ENCODE data around the gene FTO. TPM values are rescaled to one million over a fixed set of nuclear protein-coding genes. Genes with fewer than 3 reads are reported as not detected.

FTO gene
- total RNA-seq, 1 donor from 2014 or later: 62.6 TPM

DNA sequence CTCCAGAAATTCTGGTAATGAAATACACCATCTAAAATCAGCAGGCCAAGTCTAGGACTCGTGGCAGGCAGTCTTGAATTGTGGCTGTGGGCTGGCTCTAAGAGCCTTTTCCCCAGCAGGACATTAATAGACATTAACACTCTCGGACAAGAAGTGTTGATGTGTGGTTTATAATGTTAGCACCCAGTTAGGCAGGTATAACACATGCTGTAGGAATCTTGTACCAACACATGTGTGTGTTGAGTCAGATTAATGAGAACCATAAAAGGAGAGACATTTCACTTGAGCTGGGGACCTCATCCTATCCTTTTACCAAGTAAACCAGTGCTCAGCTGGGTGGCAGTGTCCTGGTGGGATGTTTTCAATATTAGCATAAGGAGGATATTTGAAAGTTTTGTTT, 264.5 kb downstream of the FTO start:
- no peak for DNase-seq

DNA sequence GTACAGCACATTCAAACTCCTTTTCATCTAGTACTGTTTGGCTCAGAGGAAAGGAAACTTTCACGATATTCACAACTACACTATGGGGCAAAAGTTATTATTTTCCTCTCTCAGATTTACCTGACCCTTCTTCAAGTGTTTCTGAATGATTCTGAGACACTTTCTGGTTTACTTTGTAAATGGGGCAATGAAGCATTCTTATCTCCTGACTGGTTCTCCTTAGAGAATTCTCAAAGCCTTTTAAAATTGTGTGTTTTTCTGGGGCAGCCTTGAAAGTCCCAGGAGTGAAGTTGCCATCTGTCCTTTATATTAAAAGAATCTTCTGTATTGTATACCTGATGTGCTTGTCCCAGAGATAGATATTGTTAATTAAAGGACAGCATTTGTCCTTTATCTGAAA, 264.9 kb downstream of the FTO start:
- DNase-seq: no peak

DNA sequence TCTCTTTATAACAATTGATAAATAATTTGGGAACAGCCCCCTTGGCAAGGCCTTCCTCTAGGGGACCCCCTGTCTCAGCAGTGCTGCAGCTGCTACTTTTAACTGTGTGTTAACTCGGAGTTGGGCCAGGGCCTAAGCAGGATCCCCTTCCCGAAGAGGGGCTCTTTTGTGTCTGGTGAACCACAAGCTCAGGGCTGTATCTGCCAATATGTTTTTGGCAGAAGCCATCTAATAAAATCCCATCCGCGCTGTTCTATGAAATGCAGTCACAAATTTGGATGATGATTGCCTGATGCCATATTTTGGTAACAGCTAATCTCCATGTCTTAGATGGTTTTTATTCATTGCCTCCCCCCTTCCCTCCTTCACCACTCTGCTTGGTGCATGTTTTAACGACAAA, 267.7 kb downstream of the FTO start:
- no peak for DNase-seq

DNA sequence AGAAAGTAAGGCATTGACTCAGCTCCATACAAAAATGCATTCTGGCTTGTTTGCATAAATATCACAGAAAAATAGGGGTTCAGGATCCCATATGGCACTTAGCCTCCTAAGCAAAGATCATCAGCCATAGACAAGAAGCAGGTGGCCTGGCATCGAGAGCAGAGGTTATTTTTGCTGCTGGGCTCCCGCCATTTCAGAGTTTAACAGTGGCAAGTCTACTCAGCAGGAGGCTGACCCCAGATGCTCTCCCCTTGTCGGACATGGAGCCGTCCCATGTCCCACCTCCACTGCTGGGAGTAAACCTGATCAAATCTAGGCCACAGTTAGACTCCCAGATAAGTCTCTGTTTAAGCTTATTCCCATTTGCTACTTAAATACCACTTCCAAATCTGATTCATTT, 269.1 kb downstream of the FTO start:
- DNase-seq: no peak

DNA sequence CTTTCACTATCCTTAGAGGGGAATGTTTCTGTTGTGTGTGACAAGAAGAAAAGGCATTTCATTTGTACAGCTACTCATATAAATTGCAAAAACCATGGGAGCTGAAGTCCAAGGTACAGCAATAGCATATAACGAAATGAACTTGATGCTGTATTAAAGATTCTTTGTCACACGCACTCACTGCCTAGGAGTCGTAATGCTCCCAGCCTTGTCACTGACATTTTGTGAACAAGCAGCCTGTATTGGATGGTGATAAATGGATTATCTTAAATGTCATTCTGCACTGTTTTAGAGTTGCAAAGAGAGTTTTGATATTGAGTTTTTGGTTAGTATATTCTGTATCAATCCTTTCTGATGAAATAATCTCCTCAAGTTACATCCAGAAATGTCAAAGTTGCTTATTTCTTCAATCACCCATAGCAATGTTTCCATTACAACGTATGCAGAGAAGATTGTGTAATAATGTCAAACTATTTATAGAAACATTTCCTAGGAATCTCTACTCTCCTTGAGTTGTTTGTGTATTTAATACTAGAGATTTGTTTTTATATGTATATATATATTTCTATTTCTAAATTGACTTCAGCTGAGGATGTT, 270.6 kb downstream of the FTO start:
- no peak for DNase-seq

DNA sequence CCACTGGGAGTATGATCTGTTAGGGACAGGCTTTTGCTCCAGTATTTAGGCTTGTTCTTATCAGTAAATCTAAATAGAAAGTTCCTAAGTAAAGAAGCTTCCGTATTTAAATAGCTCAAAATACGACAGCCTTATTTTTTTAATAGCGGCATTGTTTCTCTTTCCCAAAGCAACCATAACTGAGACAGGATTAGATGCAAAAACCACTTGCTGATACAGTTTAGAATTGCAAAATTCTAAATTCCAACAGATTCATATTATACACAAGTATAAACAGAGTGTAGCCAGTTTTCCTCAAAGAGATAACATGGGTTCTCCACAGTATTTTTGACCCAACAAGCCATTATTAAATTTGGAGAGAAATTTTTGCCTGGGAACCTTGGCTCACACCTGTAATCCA, 276.7 kb downstream of the FTO start:
- DNase-seq: no peak

DNA sequence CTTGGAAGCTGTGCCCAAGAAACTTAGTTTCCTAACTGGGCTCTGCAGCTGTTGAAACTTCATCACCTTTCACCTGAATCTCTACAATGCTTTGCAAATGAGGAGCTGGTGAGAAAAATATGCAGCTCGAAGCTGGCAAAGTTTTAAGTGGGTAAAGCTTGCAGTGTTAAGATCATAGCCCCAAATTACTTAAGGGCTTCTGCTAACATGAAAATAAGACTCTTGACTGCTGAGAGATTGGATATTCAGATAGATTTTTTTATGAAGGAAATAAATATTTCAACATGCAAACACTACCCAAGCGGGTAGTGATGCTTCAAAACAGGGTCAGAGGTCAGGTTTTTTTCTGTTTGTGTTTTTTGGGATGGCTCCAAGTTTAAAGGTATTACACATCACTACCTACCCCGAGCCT, 278.7 kb downstream of the FTO start:
- DNase-seq: peak; percentile 3

DNA sequence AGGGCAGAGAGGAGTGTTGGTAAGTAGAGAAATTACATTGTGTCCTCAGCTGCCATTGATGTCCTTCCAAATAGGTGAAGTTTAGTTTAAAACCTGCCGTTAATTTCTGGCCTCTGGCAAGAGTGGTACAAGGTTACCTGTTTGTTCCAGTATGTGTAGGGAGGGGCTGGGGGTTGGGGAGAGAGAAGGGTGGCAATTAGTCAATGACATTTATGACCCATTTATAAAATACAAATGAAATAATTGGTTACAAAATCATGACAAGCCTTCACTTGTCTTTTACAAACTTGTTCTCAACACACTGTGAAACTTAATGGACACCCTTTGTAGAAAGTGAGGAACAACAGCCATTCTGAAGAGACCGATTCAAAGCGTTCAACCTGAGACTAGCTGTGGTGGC, 281.0 kb downstream of the FTO start:
- no peak for DNase-seq

DNA sequence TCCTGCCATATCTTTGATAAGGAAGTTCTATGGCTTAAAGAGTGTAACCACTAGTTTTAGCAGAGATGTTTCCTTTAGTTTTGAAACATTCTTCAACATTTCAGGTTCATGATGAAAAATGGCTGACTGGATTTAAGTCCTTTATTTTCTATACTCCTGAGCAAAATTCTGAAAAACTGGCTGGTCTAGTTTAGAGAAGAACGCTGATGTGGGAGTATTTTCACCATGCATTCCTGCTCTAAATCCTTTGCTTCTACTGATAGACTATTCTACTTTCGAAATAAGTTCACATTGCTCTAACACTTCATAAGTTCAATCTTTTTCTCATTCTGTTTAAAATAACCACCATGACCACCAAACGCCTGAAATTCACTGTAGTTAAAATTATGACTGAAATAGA, 281.9 kb downstream of the FTO start:
- no peak for DNase-seq

DNA sequence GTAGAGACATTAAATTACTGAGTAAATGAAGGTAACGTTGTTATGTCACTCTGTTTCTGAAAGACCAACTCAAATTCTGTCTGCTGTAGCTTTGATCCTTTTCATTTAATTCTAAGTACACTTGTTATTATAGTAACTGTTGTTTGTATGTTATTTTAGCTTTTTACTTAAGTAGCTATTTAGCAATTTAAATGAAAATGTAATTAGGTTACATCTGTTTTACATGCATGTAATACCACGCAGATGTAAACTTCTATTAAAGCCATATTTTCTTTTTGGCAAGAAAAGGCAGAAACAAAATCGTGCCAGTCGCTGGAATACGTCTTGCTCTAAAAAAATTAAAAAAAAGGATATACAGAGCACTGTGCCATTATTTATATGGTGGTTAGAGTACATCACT, 282.8 kb downstream of the FTO start:
- no peak for DNase-seq

DNA sequence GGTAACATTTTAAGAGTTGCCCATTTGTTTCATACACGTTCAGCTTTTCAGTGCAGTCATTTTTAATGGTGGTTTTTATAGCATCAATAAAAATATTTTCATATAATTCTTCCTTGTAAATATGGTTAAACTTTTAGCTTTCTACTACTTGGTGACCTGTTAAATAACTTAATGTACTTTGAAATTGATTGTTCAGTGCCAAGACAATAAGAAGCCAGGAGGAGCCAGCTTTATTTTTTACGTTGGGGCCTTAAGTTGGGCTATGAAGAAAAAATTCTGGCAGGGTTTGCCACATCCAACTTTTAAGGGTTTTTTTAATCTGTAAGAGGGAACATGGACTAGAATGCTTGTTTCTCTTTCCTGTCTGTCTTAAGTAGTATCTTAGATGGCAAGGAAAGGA, 284.2 kb downstream of the FTO start:
- DNase-seq: no peak

DNA sequence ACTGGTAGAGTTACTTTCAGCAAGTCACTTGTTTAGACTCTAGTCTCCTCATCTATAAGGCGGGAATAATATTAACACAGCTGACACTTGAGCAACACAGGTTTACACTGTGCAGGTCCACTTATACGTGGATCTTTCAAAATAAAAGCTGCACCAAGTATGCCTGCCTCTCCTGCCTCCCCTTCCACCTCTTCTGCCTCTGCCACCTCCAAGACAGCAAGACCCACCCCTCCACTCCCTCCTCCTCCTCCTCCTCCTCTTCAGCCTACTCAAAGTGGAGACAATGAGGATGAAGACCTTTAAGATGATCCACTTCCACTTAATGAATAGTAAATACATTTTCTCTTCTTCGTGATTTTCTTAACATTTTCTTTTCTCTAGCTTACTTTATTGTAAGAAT, 285.6 kb downstream of the FTO start:
- no peak for DNase-seq

DNA sequence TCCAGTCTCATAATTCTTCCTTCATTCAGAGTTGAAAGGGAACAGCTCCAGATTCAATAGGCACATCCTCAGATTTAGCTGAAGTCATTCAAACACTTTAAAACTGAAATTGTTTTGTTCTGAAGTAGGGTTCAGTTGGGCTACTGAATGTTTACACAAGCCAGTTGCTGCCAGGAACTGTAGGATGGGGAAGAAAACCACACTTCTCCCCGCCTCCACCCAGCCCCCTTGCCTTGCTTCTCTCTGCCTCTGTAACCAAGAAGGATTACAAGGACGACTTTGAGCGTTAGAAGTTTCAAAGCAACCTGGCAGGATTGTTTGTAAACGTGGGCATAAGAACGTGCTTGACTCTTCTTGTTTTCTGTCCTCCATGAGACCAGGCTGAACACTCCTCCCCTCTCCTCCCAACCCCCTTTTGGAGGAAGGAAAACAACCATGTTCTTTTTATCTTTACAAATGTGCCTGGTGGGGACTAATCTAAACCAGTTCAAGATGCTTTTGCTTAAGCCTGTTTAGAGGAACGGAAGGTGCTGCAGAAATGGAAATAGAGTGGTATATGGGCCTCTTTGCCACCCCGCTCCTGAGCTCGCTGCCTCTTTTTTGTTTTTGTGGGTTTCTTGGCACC, 287.9 kb downstream of the FTO start:
- no peak for DNase-seq

DNA sequence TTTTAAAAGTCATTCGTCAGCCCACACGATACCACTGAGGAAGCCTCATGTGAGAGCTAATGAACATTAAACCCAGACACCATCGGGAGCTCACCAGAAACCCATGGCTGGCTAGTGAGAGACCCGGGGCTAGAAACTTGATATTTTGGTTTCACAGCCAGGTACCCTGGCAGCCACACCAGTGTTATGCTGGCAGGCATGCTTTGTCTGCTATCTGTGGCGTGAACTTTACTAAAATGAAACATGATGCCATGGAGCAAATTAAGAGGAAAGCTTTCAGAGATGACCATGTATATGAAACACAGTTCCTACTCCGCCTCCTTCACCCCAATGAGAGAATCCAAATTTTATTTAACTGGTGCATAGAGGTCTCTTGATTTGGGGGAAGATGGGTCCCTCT, 291.4 kb downstream of the FTO start:
- no peak for DNase-seq

DNA sequence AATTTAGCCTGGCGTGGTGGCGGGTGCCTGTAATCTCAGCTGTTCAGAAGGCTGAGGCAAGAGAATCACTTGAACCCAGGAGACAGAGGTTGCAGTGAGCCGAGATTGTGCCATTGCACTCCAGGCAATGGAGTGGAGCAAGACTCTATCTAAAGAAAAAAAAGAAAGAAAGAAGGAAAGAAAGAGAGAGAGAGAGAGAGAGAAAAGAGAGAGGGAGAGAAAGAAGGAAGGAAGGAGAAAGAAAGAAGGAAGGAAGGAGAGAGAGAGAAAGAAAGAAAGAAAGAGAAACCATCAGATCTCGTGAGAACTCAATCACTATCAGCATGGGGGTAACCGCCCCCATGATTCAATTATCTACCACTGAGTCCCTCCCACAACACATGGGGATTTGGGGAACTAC, 293.0 kb downstream of the FTO start:
- no peak for DNase-seq

DNA sequence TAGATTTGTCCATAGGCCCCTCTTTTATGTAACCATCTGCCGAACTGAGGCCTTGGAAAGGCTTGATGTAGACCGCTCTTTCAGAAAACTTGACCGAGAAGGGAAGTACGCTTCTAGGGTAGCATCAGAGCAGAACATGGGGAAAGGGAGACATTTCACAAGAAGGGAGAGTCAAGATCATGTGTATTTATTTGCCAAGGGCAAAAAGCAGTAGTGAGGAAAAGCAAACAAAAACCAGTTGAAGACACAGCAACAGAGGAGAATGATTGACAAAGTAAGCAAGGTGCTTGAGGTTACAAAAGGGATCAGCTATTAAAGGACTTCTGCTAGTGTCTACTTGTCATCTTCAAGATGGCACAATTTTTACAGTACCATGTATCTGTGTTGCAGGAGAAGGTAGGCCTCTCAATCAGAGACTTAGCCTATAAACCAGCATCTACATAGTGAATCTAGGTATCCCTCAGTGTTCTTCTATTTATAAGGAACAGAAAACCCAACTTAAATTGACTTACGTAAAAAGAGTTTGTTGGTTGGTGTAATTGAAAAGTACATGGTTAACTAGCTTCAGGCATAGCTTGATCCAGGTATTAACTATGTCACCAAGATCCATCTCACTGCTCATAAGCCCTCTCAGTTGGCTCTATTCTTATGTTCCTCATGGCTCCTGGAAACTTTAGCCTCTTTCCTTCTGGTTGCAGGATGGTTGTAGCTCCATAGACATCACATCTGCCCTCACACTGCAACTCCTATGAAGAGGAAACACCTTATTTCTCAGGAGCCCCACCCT, 294.3 kb downstream of the FTO start:
- DNase-seq: no peak

DNA sequence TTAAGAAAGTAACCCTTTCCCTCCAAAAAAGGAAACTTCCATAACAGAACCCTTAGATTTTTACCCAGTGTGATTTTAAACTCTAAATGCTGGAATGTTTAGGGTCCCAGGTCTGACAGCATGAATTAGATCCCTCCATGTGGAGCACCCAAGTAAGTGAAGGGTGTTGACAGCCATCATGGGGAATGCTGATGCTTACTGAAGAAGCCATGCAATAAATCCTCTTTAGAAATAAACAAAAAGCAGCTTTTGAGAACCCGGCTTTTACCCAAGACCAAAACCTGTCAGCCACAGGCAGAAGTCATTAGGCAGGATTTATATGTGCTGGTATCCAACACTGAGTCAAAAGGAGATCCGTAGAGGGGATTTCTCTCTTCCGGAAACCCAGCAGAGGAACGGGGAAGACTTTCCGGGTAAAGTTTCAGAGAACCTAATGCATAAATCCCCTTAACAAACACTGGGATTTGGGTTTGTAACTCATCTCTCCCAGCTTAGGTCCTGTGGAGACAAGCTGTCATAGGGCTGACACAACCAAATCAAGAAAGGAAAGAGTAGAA, 295.1 kb downstream of the FTO start:
- DNase-seq: no peak

DNA sequence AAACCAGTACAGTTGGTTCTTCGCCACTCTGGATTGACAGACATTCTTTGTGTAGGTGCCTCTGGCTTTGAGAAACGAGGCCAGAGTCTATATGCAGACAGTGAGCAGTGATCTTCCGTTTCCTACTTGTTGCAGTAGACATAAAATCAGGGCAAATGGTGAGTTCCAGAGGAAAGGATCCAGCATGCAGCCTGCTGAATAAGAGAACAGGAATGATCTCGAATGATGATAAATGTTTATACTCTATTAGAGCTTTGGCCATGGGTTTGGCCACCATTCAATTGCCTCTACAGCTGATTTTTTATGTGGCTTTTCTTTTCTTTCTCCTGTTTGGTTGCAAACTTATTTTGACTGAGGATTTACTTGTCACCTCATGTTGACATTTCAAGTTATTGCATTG, 295.9 kb downstream of the FTO start:
- no peak for DNase-seq

DNA sequence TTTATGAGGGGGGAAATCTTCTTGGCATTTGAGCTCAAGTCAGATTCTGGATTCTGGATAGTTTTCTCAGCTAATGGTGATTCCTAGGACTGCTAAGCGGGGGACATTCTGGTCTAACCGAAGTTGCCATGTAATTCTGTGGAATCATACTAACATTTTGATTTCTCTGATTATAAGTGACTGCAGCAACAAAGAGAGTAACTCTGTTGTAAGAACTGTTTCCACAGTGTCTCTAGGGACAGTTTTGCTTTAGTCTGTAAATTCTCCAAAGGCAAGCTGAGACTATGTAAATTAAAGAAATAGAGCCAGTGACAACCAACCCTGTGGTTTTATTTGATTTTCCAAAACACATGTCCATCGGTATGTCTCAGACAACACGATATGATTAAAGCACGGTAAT, 296.4 kb downstream of the FTO start:
- no peak for DNase-seq

DNA sequence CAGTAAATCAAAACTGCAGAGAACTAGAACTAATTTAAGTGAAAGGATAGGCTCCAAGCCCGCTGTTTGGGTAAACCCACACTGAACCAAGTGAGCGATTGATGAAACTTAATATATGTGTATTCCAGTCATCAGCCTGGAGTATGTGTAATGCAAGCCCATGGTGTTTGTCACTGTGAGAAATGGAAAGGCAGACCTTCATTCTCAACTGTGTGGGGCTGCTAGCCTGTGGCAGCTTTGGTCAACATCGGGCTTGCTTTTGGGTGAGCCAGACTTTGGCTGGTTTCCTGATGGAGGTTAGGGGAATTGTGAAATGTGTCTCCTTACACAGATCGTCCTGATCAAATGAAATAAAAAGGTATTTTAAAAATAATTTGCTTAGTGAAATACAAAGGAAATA, 302.7 kb downstream of the FTO start:
- DNase-seq: no peak

DNA sequence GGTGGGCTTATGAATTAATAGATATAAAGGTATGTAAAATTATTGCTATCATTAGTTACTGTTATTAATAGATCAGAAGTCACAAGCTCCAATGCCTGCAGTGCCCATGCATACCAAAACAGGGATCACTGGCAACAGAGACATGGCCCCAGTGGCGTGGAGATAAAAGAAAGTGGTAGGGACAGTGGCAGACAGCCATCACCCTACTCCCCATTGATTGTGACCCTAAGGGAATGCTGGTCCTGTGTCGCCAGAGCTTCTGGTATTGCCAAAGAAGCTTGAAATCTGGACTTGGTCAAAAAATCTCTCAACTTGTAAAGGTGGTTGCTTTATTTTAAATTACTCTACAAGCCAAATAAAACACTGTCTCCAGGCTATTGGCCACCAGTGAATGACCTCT, 303.5 kb downstream of the FTO start:
- no peak for DNase-seq

DNA sequence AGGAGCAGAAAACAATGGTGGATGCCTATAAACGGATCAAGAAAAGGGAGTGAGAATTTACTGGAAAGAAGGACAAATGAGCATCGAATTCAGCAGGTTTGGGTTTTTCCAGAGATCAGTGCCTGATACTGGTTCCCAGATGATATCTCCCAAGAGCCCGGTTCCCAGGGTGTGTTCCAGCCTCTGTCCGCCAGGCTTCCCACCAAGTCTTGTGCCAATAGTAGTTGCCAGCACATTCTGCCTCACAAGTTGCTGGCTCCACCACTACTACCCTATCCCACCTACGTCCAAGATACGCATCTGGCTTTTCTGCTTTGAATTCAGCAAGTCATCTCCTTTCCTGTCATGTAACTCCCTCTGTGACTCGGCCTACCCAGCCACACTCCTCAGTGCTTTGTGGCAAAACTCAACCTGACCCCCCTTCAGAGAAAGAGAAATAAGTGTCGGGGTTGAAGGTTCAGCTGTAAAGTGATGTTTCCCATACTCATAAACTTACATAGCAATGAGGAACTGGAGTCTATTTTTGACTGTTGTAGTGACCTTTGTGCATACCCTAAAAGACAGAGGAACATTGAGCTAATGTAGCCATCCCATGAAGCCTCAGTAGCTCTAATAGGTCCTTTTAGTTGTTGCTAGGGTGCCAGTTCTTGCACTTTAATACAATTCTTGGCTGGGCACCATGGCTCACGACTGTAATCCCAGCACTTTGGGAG, 305.7 kb downstream of the FTO start:
- DNase-seq: no peak

DNA sequence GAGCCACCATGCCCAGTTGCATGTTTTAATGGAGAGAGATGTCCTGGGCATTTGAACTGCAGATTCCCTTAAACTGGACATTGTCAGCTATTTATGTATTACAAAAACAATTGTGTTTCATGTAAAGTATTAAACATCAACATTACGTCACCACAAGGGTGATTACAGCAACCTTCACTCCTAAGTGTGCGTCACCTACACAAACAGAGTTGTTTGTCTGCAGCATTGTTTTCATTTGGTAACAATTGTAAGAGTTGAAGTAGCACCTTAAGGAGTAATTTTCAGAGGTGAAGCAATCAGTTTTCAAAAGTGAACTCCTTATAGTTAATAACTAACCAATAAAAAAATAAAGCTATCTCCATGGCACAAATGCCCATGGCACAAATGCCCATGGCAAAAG, 311.2 kb downstream of the FTO start:
- no peak for DNase-seq
